GM23338 (cell line): ENCODE results near the gene MYD88. TPM values are rescaled to one million over a fixed set of nuclear protein-coding genes. Genes with fewer than 3 reads are reported as not detected.

ENCODE experiments used
- ATAC-seq: fragments of 200-7000 bp; cut with Tn5 transposase; 3 replicates; pipeline ENCODE4 v1.9.1; 2020
- DNase-seq: peaks from one replicate; pipeline ENCODE4 v3.0.0-alpha.2; 2015; ENCODE audit warnings: low spot score
- H2AFZ ChIP-seq: fragments of 200-600 bp; sonication (generic); 2 replicates; pipeline ENCODE4 v1.8.0; 2016; ENCODE audit warnings: antibody characterized with exemption, mild to moderate bottlenecking, moderate library complexity
- H3F3A ChIP-seq: fragments of 200-600 bp; sonication (generic); replicated peaks from 2 replicates; pipeline ENCODE4 v1.8.0; 2017; ENCODE audit warnings: antibody characterized with exemption, mixed run types, low read depth
- H3K27ac ChIP-seq: fragments of 200-600 bp; sonication (generic); 2 replicates; pipeline ENCODE4 v1.6.1; 2016; ENCODE audit warnings: low read depth
- H3K27me3 ChIP-seq: fragments of 200-600 bp; sonication (generic); 2 replicates; pipeline ENCODE4 v1.8.0; 2016; ENCODE audit warnings: mild to moderate bottlenecking, mixed run types, moderate library complexity; ENCODE audit not compliant: insufficient read depth
- H3K36me3 ChIP-seq: fragments of 200-600 bp; sonication (generic); 2 replicates; pipeline ENCODE4 v1.8.0; 2016; ENCODE audit warnings: mild to moderate bottlenecking; ENCODE audit not compliant: insufficient read depth
- H3K4me1 ChIP-seq: fragments of 200-600 bp; sonication (generic); 2 replicates; pipeline ENCODE4 v1.8.0; 2016; ENCODE audit warnings: mild to moderate bottlenecking, moderate library complexity; ENCODE audit not compliant: insufficient read depth
- H3K4me2 ChIP-seq: fragments of 200-600 bp; sonication (generic); 2 replicates; pipeline ENCODE4 v1.7.1; 2017; ENCODE audit warnings: mixed run types
- H3K4me3 ChIP-seq: fragments of 200-600 bp; sonication (generic); 2 replicates; pipeline ENCODE4 v1.6.1; 2016; ENCODE audit warnings: mixed run types
- H3K79me2 ChIP-seq: fragments of 200-600 bp; sonication (generic); replicated peaks from 2 replicates; pipeline ENCODE4 v1.8.0; 2017; ENCODE audit warnings: mild to moderate bottlenecking; ENCODE audit not compliant: insufficient read depth
- H3K9me2 ChIP-seq: fragments of 200-600 bp; sonication (generic); 2 replicates; pipeline ENCODE4 v1.8.0; 2017; ENCODE audit not compliant: insufficient read depth
- H4K20me1 ChIP-seq: fragments of 200-600 bp; sonication (generic); replicated peaks from 2 replicates; pipeline ENCODE4 v1.8.0; 2017; ENCODE audit warnings: mild to moderate bottlenecking; ENCODE audit not compliant: insufficient read depth
- H3K27ac Mint-ChIP-seq: 2 replicates; pipeline ENCODE4 v1.8.0; 2020; ENCODE audit warnings: inconsistent platforms, mild to moderate bottlenecking, moderate library complexity, mixed read lengths
- H3K27me3 Mint-ChIP-seq: 3 replicates; pipeline ENCODE4 v1.8.0; 2022; ENCODE audit warnings: low read depth, mild to moderate bottlenecking, moderate library complexity, mixed read lengths, inconsistent platforms; ENCODE audit not compliant: insufficient read depth, poor library complexity
- H3K36me3 Mint-ChIP-seq: 3 replicates; pipeline ENCODE4 v1.8.0; 2021; ENCODE audit warnings: low read depth, mild to moderate bottlenecking, inconsistent platforms, moderate library complexity, mixed read lengths
- H3K4me1 Mint-ChIP-seq: 3 replicates; pipeline ENCODE4 v1.8.0; 2020; ENCODE audit warnings: mild to moderate bottlenecking, inconsistent platforms, mixed read lengths
- H3K4me3 Mint-ChIP-seq: 3 replicates; pipeline ENCODE4 v1.8.0; 2021; ENCODE audit warnings: moderate library complexity, mild to moderate bottlenecking, inconsistent platforms, mixed read lengths
- H3K9me3 Mint-ChIP-seq: 3 replicates; pipeline ENCODE4 v1.8.0; 2020; ENCODE audit warnings: moderate library complexity, mild to moderate bottlenecking, inconsistent platforms, mixed read lengths
- EZH2 ChIP-seq: fragments of 200-600 bp; sonication (generic); IDR thresholded peaks from one replicate; pipeline ENCODE4 v1.8.0; 2017; ENCODE audit warnings: antibody characterized with exemption, mild to moderate bottlenecking, low read depth; ENCODE audit not compliant: unreplicated experiment
- NANOG ChIP-seq: IDR thresholded peaks from 2 replicates; pipeline ENCODE4 v1.6.1; 2016; ENCODE audit warnings: antibody characterized with exemption, borderline replicate concordance
- REST ChIP-seq: IDR thresholded peaks from one replicate; pipeline ENCODE4 v1.6.1; 2018; ENCODE audit warnings: antibody characterized with exemption; ENCODE audit not compliant: unreplicated experiment
- STAT1 ChIP-seq: IDR thresholded peaks from one replicate; pipeline ENCODE4 v1.6.1; 2016; ENCODE audit warnings: antibody characterized with exemption; ENCODE audit not compliant: unreplicated experiment
- ZNF114 ChIP-seq: fragments of 250-450 bp; sonication (Bioruptor Pico); IDR thresholded peaks from 2 replicates; pipeline ENCODE4 v1.5.0; 2020; ENCODE audit warnings: mild to moderate bottlenecking, moderate library complexity
- ZNF331 ChIP-seq: fragments of 250-450 bp; sonication (Bioruptor Pico); IDR thresholded peaks from 2 replicates; pipeline ENCODE4 v1.5.0; 2020; ENCODE audit warnings: low read depth, mild to moderate bottlenecking, moderate library complexity
- ZNF462 ChIP-seq: fragments of 250-450 bp; sonication (Bioruptor Pico); IDR thresholded peaks from 2 replicates; pipeline ENCODE4 v1.5.0; 2020; ENCODE audit warnings: mild to moderate bottlenecking, moderate library complexity
- polyA plus RNA-seq: library from polyadenylated mRNA; unstranded; fragments of >200 nt; fragmentation: Nextera tagmentation; extraction: Ambion mirVana; gene quantifications from 2 replicates; pipeline ENCODE4 v1.2.1, GENCODE V29; 2016
- total RNA-seq: library from RNA; depleted of rRNA; stranded (reverse); fragments of >200 nt; shearing (Covaris generic); gene quantifications from 2 replicates; pipeline ENCODE4 v1.2.3, GENCODE V29; 2014
- TF ChIP-seq, protein P1 (sequence below), 2 experiments: fragments of 200-600 bp in 1 of 2; sonication (generic) in 1 of 2; conservative IDR thresholded peaks; 2 replicates each; pipeline versions ENCODE4 v1.5.1 to v1.6.1; 2016 to 2017; ENCODE audit warnings: antibody characterized with exemption in 2 of 2, low read depth in 2 of 2, mild to moderate bottlenecking in 2 of 2, moderate library complexity in 1 of 2

The MYD88 gene
- total and polyA plus RNA-seq, 2 experiments from 2014 or later, result 15.5 to 26.0 TPM

DNA sequence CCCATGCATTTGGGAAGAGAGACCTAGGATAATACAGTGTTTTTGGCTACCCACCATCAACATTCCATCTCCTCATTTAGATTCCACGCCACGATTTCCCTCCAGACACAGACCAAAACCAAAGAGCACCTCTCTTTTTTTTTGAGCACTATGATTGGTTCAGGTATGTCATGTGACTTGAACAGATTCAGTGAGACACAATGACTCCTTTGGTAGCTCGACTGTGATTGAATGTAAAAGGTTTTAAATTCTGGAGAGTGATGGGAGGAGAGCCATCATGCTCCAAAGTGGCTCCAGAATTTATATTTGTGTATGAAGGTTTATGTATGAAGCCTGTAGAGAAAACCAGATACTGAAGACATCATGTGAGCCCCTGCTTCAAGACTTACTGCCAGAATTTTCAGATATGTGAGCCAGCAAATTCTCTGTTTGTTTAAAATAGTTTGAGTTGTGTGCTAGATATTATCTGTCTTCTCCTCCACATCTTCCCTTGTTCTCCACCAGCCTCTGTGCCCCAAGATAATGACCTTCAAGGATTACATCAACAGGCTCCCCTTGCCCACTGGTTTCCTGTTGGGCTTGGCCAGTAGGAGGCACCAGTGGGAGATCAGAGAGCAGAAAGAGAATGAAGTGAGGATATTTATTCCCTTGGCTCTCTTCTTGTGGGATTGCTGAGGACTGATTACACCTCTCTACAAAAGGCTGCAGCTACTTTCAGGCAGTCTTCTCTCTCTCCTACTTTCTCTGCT is 12.5 kb downstream of the MYD88 start:
- no peaks in the 10 kb centered on the region for H4K20me1 ChIP-seq
- H3K27ac ChIP-seq, result no peak overlapping the region
- H3K27me3 ChIP-seq, result no peaks in the 10 kb centered on the region
- peaks cover 10% of the 10 kb centered on the region for H3K9me2 ChIP-seq
- H3K36me3 ChIP-seq, result no peaks in the 10 kb centered on the region
- H3F3A ChIP-seq, result no peaks in the 10 kb centered on the region
- H3K79me2 ChIP-seq, result no peaks in the 10 kb centered on the region
- H3K4me1 ChIP-seq, result no peaks in the 10 kb centered on the region
- H2AFZ ChIP-seq, result peak overlapping the region; percentile 52; the same call in 1 of the 2 replicates
- no peak overlapping the region for H3K4me2 ChIP-seq
- Mint-ChIP-seq H3K4me3 (no peak overlapping the region), H3K27ac (no peak overlapping the region), H3K27me3 (peaks cover 3% of the 10 kb centered on the region), H3K9me3 (peaks cover 6% of the 10 kb centered on the region; the same call in 1 of the 3 replicates), H3K36me3 (no peaks in the 10 kb centered on the region), H3K4me1 (peaks cover 4% of the 10 kb centered on the region; the same call in 1 of the 3 replicates)
- ATAC-seq (no peak; the same call in 1 of the 3 replicates), DNase-seq (peak; percentile 41)
- TF ChIP-seq ZNF331 (CRISPR knock-in tag), result no peak
- TF ChIP-seq, protein P1, sequence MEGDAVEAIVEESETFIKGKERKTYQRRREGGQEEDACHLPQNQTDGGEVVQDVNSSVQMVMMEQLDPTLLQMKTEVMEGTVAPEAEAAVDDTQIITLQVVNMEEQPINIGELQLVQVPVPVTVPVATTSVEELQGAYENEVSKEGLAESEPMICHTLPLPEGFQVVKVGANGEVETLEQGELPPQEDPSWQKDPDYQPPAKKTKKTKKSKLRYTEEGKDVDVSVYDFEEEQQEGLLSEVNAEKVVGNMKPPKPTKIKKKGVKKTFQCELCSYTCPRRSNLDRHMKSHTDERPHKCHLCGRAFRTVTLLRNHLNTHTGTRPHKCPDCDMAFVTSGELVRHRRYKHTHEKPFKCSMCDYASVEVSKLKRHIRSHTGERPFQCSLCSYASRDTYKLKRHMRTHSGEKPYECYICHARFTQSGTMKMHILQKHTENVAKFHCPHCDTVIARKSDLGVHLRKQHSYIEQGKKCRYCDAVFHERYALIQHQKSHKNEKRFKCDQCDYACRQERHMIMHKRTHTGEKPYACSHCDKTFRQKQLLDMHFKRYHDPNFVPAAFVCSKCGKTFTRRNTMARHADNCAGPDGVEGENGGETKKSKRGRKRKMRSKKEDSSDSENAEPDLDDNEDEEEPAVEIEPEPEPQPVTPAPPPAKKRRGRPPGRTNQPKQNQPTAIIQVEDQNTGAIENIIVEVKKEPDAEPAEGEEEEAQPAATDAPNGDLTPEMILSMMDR (conservative IDR thresholded peaks at IDR 0.05; ENCODE audit: low read depth in 2 of 2), result peak; percentile 60 to 65
- TF ChIP-seq ZNF462, result no peak
- no peak for TF ChIP-seq EZH2
- TF ChIP-seq ZNF114 (CRISPR knock-in tag), result no peak
- no peak for TF ChIP-seq NANOG
- TF ChIP-seq STAT1, result no peak
- TF ChIP-seq REST, result no peak
- no peak overlapping the region for H3K4me3 ChIP-seq
